Keratinocyte (primary cell): ENCODE data around the gene ABI1. TPM values are rescaled to one million over a fixed set of nuclear protein-coding genes. Genes with fewer than 3 reads are reported as not detected.

Experiments used
- DNase-seq: peaks from one replicate; pipeline ENCODE4 v3.0.0-alpha.2; 2011; ENCODE audit warnings: low read depth, missing footprints, low spot score
- FAIRE-seq: peaks from 2 replicates; lab custom pipeline; 2011; peaks lifted over from hg19 to GRCh38; lab: Jason Lieb, UNC
- H2AFZ ChIP-seq: 2 replicates; pipeline ENCODE4 v1.6.0; 2012; ENCODE audit warnings: low read length, control low read depth, inconsistent platforms; ENCODE audit not compliant: control insufficient read depth
- H3K27ac ChIP-seq: 2 replicates; pipeline ENCODE4 v1.5.1; 2011; ENCODE audit warnings: low read length; ENCODE audit not compliant: control insufficient read depth, insufficient read depth
- H3K27me3 ChIP-seq: 3 replicates; pipeline ENCODE4 v1.6.0; 2011; ENCODE audit warnings: low read length; ENCODE audit not compliant: control insufficient read depth, insufficient read depth; ENCODE audit errors: extremely low read depth
- H3K36me3 ChIP-seq, 2 experiments: 2 replicates in 1 of 2; 3 replicates in 1 of 2; pipeline ENCODE4 v1.5.1; 2011; ENCODE audit warnings: low read length in 2 of 2, mild to moderate bottlenecking in 1 of 2; ENCODE audit not compliant: control insufficient read depth in 2 of 2, insufficient read depth in 2 of 2; ENCODE audit errors: extremely low read depth in 1 of 2
- H3K4me1 ChIP-seq: 3 replicates; pipeline ENCODE4 v1.5.1; 2011; ENCODE audit warnings: low read length; ENCODE audit not compliant: control insufficient read depth, insufficient read depth; ENCODE audit errors: extremely low read depth
- H3K4me2 ChIP-seq: 3 replicates; pipeline ENCODE4 v1.6.0; 2011; ENCODE audit warnings: low read depth, low read length; ENCODE audit not compliant: control insufficient read depth, insufficient read depth; ENCODE audit errors: extremely low read depth
- H3K4me3 ChIP-seq, 3 experiments: fragments of 200-600 bp in 1 of 3; sonication (generic) in 1 of 3; 2 replicates in 2 of 3; 3 replicates in 1 of 3; pipeline ENCODE4 v1.5.1; 2011 to 2016; ENCODE audit warnings: low read length in 3 of 3, mild to moderate bottlenecking in 3 of 3, control low read depth in 2 of 3, inconsistent platforms in 1 of 3, low read depth in 1 of 3, mixed read lengths in 1 of 3, mixed run types in 1 of 3, moderate library complexity in 1 of 3; ENCODE audit not compliant: control insufficient read depth in 2 of 3, insufficient read depth in 2 of 3; ENCODE audit errors: extremely low read depth in 1 of 3
- H3K79me2 ChIP-seq: 2 replicates; pipeline ENCODE4 v1.6.0; 2012; ENCODE audit warnings: low read length; ENCODE audit not compliant: control insufficient read depth, insufficient read depth
- H3K9ac ChIP-seq: 3 replicates; pipeline ENCODE4 v1.6.0; 2011; ENCODE audit warnings: low read length; ENCODE audit not compliant: control insufficient read depth, insufficient read depth; ENCODE audit errors: extremely low read depth
- H3K9me1 ChIP-seq: 3 replicates; pipeline ENCODE4 v1.6.0; 2011; ENCODE audit warnings: low read length; ENCODE audit not compliant: control insufficient read depth, insufficient read depth; ENCODE audit errors: extremely low read depth
- H3K9me3 ChIP-seq: 2 replicates; pipeline ENCODE4 v1.5.1; 2012; ENCODE audit warnings: low read depth, low read length; ENCODE audit not compliant: control insufficient read depth
- H4K20me1 ChIP-seq: 3 replicates; pipeline ENCODE4 v1.6.0; 2011; ENCODE audit warnings: low read length; ENCODE audit not compliant: control insufficient read depth, insufficient read depth; ENCODE audit errors: extremely low read depth
- EZH2 ChIP-seq: IDR thresholded peaks from one replicate; pipeline ENCODE4 v1.6.1; 2012; ENCODE audit warnings: inconsistent platforms, mild to moderate bottlenecking, low read length, moderate library complexity
- dilution Hi-C: fragments of 300-500 bp; cut with MboI; formaldehyde crosslinking; loops from one replicate; pipeline ENCODE4 v1.7.0; 2020; ENCODE audit warnings: low sequenced_read_pairs; ENCODE audit not compliant: extremely low pct_ligation_motif_present
- polyA plus RNA-seq, 5 experiments: library from polyadenylated mRNA; depleted of rRNA in 3 of 5; stranded (reverse) in 3 of 5; stranded (forward) in 1 of 5; unstranded in 1 of 5; fragments of >200 nt; gene quantifications; 1 replicate in 1 of 5; 2 replicates in 3 of 5; 3 replicates in 1 of 5; pipeline versions ENCODE4 v1.2.1 to v1.2.3, GENCODE V29; 2011 to 2012; ENCODE audit warnings: missing spikeins in 2 of 5, low read depth in 1 of 5, low replicate concordance in 1 of 5
- TF ChIP-seq, protein P1 (sequence below), 3 experiments: IDR thresholded peaks in 1 of 3; conservative IDR thresholded peaks in 1 of 3; optimal IDR thresholded peaks in 1 of 3; 2 replicates in 2 of 3; 3 replicates in 1 of 3; pipeline versions ENCODE3 to v1.5.1; 2011; ENCODE audit warnings: low read length in 3 of 3, mild to moderate bottlenecking in 3 of 3, moderate library complexity in 2 of 3, control low read depth in 1 of 3, inconsistent platforms in 1 of 3; ENCODE audit not compliant: insufficient read depth in 2 of 3; ENCODE audit errors: extremely low read depth in 1 of 3

ABI1 gene
- polyA plus RNA-seq, 1 donor (not counting 4 experiments of a cell fraction or from before 2014, with no cell fraction given) = 78.9 TPM

GRCh38 chr10:26855186-26855585, 5.6 kb downstream of the ABI1 start:
- H3K9me3 ChIP-seq = no peaks in the 10 kb centered on the region
- H3K9me1 ChIP-seq = no peaks in the 10 kb centered on the region
- TF ChIP-seq EZH2 = no peak
- TF ChIP-seq, protein P1, sequence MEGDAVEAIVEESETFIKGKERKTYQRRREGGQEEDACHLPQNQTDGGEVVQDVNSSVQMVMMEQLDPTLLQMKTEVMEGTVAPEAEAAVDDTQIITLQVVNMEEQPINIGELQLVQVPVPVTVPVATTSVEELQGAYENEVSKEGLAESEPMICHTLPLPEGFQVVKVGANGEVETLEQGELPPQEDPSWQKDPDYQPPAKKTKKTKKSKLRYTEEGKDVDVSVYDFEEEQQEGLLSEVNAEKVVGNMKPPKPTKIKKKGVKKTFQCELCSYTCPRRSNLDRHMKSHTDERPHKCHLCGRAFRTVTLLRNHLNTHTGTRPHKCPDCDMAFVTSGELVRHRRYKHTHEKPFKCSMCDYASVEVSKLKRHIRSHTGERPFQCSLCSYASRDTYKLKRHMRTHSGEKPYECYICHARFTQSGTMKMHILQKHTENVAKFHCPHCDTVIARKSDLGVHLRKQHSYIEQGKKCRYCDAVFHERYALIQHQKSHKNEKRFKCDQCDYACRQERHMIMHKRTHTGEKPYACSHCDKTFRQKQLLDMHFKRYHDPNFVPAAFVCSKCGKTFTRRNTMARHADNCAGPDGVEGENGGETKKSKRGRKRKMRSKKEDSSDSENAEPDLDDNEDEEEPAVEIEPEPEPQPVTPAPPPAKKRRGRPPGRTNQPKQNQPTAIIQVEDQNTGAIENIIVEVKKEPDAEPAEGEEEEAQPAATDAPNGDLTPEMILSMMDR (optimal IDR thresholded peaks at IDR 0.05 in 1 of 3, IDR thresholded peaks at IDR 0.05 in 1 of 3, conservative IDR thresholded peaks at IDR 0.05 in 1 of 3; ENCODE audit: extremely low read depth in 1 of 3, insufficient read depth in 2 of 3, low read length in 3 of 3) = no peak
- peaks cover 27% of the 10 kb centered on the region for H3K4me1 ChIP-seq
- H3K4me2 ChIP-seq = peak overlapping the region; percentile 22
- no peak overlapping the region for H3K4me3 ChIP-seq
- no peak overlapping the region for H3K9ac ChIP-seq
- dilution Hi-C loops = no loop called here
- H3K79me2 ChIP-seq = peaks cover 98% of the 10 kb centered on the region
- H3K36me3 ChIP-seq = no peaks in the 10 kb centered on the region
- peak overlapping the region; percentile 25 for H3K27ac ChIP-seq
- no peak for DNase-seq
- no peaks in the 10 kb centered on the region for H4K20me1 ChIP-seq
- H2AFZ ChIP-seq = no peak overlapping the region
- peak; percentile 58 for FAIRE-seq
- H3K27me3 ChIP-seq = no peaks in the 10 kb centered on the region

DNA sequence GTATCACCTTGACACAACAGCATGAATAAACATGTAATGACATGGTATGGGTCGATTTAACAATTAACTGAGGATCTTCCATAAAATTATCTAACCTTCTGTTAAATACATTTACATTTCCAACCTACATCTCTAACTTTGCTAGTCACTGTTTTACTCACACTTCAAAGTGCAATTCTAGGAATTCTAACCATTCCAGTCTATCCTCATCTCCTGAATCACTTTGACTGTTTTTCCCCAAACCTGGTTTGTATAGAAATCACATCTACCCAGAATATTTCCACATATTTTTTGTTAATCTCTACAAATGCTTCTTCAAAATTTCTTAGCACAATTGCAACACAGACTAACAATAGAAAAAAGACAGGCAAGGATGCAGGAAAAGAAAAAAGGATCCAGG, 6.2 kb downstream of the ABI1 start:
- peak overlapping the region; percentile 25 for H3K27ac ChIP-seq
- H3K9me3 ChIP-seq = no peaks in the 10 kb centered on the region
- H2AFZ ChIP-seq = no peak overlapping the region
- dilution Hi-C loops = no loop called here
- no peaks in the 10 kb centered on the region for H3K9me1 ChIP-seq
- peaks cover 98% of the 10 kb centered on the region for H3K79me2 ChIP-seq
- peak overlapping the region; percentile 41 for H3K4me2 ChIP-seq
- peak; percentile 69 for FAIRE-seq
- H3K4me1 ChIP-seq = peaks cover 27% of the 10 kb centered on the region
- no peak overlapping the region for H3K4me3 ChIP-seq
- no peaks in the 10 kb centered on the region for H3K27me3 ChIP-seq
- H3K9ac ChIP-seq = no peak overlapping the region
- no peak for DNase-seq
- no peak for TF ChIP-seq EZH2
- TF ChIP-seq, protein P1 (optimal IDR thresholded peaks at IDR 0.05 in 1 of 3, IDR thresholded peaks at IDR 0.05 in 1 of 3, conservative IDR thresholded peaks at IDR 0.05 in 1 of 3; ENCODE audit: extremely low read depth in 1 of 3, insufficient read depth in 2 of 3, low read length in 3 of 3) = no peak
- no peaks in the 10 kb centered on the region for H3K36me3 ChIP-seq
- H4K20me1 ChIP-seq = no peaks in the 10 kb centered on the region
